ENCODE data around the gene DGCR6L.

DNA sequence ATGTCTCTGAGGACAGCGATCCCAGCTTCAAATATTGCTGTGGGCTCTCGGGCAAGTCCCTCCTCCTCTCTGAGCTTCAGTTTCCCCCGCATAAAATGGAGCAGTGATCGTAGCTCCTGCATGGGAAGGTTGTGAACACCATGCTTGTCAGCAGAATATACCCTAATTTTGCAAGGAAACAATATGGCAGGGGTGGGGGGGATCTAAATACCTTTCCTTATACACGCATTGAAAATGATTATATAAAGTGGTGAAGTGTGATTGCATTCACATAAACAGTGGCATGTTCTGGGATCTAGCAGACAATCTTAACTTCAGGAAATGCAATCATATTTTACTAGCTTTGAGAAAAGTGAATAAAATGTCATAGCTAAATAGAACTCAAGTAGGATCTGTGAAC is 27.8 kb downstream of the DGCR6L start:
- TF ChIP-seq POLR2A (IDR thresholded peaks at IDR 0.05) (no peak), CTCF (IDR thresholded peaks at IDR 0.05) (no peak), POLR2AphosphoS5 (IDR thresholded peaks at IDR 0.05) (no peak)
